ENCODE results near the gene NNAT. TPM values are rescaled to one million over a fixed set of nuclear protein-coding genes. Genes with fewer than 3 reads are reported as not detected.
"Not testable (repeated sequence)": the region's sequence is repeated elsewhere in the genome, so short reads cannot be mapped to it uniquely, and the experiment has no call there.

NNAT gene
- total RNA-seq, 1 donor: 1.3 TPM

DNA sequence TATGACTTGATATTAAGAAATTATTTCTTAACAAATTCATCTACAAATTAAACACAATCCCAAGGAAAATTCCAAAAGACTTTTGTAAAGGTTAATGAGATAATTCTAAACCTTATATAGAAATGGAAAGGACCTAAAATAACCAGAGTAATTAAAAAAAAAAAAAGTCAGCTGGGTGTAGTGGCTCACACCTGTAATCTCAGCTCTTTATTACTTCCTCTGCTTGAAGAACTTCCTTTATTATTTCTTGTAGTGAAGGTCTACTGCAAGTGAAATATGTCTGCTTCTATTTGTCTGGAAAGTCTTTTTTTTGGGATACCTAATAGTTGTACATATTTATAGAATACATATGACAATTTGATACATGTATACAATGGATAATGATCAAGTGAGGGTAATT, 26.9 kb downstream of the NNAT start:
- TF ChIP-seq, protein P1, sequence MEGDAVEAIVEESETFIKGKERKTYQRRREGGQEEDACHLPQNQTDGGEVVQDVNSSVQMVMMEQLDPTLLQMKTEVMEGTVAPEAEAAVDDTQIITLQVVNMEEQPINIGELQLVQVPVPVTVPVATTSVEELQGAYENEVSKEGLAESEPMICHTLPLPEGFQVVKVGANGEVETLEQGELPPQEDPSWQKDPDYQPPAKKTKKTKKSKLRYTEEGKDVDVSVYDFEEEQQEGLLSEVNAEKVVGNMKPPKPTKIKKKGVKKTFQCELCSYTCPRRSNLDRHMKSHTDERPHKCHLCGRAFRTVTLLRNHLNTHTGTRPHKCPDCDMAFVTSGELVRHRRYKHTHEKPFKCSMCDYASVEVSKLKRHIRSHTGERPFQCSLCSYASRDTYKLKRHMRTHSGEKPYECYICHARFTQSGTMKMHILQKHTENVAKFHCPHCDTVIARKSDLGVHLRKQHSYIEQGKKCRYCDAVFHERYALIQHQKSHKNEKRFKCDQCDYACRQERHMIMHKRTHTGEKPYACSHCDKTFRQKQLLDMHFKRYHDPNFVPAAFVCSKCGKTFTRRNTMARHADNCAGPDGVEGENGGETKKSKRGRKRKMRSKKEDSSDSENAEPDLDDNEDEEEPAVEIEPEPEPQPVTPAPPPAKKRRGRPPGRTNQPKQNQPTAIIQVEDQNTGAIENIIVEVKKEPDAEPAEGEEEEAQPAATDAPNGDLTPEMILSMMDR (IDR thresholded peaks at IDR 0.05; ENCODE audit: insufficient read depth, low read depth, low read length): no peak
- DNase-seq (ENCODE audit: low read depth): no peak
- no peak overlapping the region for H3K4me3 ChIP-seq (ENCODE audit: low read depth, low read length)

DNA sequence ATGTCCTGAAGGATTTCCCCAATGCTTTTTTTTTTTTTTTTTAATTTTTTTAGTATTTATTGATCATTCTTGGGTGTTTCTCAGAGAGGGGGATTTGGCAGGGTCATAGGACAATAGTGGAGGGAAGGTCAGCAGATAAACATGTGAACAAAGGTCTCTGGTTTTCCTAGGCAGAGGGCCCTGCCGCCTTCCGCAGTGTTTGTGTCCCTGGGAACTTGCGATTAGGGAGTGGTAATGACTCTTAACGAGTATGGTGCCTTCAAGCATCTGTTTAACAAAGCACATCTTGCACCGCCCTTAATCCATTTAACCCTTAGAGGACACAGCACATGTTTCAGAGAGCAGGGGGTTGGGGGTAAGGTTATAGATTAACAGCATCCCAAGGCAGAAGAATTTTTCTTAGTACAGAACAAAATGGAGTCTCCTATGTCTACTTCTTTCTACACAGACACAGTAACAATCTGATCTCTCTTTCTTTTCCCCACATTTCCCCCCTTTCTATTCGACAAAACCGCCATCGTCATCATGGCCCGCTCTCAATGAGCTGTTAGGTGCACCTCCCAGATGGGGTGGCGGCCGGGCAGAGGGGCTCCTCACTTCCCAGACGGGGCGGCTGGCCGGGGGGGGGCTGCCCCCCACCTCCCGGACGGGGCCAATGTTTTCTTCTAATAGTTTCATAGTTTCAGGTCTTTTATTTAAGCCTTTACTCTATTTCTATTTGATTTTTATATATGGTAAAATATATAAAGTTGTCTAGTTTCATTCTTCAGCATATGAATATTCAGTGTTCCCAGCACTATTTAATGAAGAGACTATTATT, 29.3 kb downstream of the NNAT start:
- DNase-seq (ENCODE audit: low read depth); H3K4me3 ChIP-seq (ENCODE audit: low read depth, low read length): not testable (repeated sequence)

- H3K4me3 ChIP-seq (ENCODE audit: low read depth, low read length); DNase-seq (ENCODE audit: low read depth): not testable (repeated sequence)
Observed at GRCh38 chr20:37551660-37552059, 30.6 kb downstream of the NNAT start.

DNA sequence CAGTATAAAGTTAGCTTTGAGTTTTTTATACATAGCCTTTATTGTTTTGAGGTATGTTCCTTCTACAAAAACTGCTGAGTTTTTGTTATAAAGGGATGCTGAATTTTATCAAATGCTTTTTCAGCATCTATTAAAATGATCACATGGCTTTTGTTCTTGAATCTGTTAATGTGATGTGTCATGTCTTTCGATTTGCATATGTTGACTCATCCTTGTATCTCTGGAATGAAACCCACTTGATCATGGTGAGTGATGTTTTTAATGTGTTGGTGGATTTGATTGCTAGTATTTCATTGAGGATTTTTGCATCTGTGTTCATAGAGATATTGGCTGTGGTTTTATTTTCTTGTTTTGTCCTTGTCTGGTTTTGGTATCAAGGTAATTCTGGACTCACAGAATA, 31.4 kb downstream of the NNAT start:
- TF ChIP-seq, protein P1 (IDR thresholded peaks at IDR 0.05; ENCODE audit: insufficient read depth, low read depth, low read length): no peak
- DNase-seq (ENCODE audit: low read depth): no peak
- no peak overlapping the region for H3K4me3 ChIP-seq (ENCODE audit: low read depth, low read length)

DNA sequence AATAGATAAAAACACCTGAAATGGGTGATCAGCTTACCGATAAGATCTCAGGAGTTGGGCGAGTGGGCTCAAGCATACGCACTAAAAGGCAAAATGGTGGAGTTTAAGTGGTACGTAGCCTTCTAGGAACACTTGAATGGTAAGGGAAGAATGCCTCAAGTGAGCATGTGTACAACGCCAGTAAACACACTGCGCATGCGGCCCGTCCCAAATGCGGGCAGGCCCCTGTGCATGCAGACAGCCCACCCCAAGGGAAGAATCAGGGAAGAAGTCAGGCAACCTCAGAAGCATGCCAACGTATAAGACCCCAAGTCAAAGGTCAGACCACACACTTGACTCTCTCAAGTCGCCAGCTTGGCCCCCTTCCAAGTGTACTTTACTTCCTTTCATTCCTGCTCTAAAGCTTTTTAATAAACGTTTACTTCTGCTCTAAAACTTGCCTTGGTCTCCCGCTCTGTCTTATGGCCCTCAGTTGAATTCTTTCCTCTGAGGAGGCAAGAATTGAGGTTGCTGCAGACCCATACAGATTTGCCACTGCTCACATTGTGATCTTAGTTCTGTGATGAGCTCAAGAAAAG, 33.8 kb downstream of the NNAT start:
- DNase-seq (ENCODE audit: low read depth); H3K4me3 ChIP-seq (ENCODE audit: low read depth, low read length): not testable (repeated sequence)

DNA sequence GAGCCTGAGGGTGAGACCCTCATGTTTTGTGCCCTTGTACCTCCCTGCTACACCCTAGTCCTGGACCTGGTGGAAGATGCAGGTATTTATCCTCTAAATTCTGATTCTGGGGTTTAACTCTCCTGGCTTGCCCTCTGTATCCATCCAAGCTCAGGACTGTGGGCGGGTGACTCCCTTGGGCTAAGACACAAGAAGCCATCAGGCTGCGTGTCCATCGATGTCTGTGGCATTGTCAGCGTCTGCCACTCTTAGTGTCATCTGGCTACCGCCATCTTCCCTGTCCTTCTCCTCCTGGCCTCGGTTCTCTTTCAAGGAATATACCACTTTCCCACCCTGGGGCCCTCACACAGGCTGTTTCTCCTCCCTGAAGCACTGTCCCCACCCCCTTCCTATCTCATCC, 35.5 kb downstream of the NNAT start:
- no peak for DNase-seq (ENCODE audit: low read depth)
- H3K4me3 ChIP-seq (ENCODE audit: low read depth, low read length): no peak overlapping the region
- TF ChIP-seq, protein P1 (IDR thresholded peaks at IDR 0.05; ENCODE audit: insufficient read depth, low read depth, low read length): no peak

GRCh38 chr20:37558306-37558705, 37.3 kb downstream of the NNAT start:
- no peak for DNase-seq (ENCODE audit: low read depth)
- no peak overlapping the region for H3K4me3 ChIP-seq (ENCODE audit: low read depth, low read length)
- TF ChIP-seq, protein P1 (IDR thresholded peaks at IDR 0.05; ENCODE audit: insufficient read depth, low read depth, low read length): no peak

- TF ChIP-seq, protein P1 (IDR thresholded peaks at IDR 0.05; ENCODE audit: insufficient read depth, low read depth, low read length): no peak
- DNase-seq (ENCODE audit: low read depth): no peak
- H3K4me3 ChIP-seq (ENCODE audit: low read depth, low read length): no peak overlapping the region
Observed at GRCh38 chr20:37558779-37559178, 37.7 kb downstream of the NNAT start.
